HEK293 (cell line): ENCODE data around the gene ADCY6.

Experiments used
- CTCF ChIA-PET: fragments of 350-600 bp; formaldehyde crosslinking; extraction: SDS; loops from one replicate; lab custom pipeline; 2021; ENCODE audit warnings: antibody characterized with exemption; lab: Yijun Ruan, JAX
- POLR2A ChIA-PET: fragments of 300-600 bp; formaldehyde crosslinking; extraction: SDS; loops from one replicate; lab custom pipeline; 2020; ENCODE audit warnings: antibody characterized with exemption, inconsistent platforms; lab: Yijun Ruan, JAX
- H3K27ac ChIP-seq: fragments of 200-500 bp; sonication (Bioruptor generic); 2 replicates; pipeline ENCODE4 v1.5.1; 2014; ENCODE audit warnings: low read depth, low read length, control low read depth, inconsistent platforms; ENCODE audit errors: extremely low read depth
- H3K36me3 ChIP-seq, 2 experiments: fragments of 200-500 bp in 1 of 2; sonication (Bioruptor generic) in 1 of 2; 1 replicate in 1 of 2; 2 replicates in 1 of 2; pipeline ENCODE4 v1.5.1; 2014 to 2017; ENCODE audit warnings: inconsistent platforms in 2 of 2, low read length in 2 of 2; ENCODE audit not compliant: control insufficient read depth in 2 of 2, insufficient read depth in 1 of 2
- H3K4me1 ChIP-seq: fragments of 200-500 bp; sonication (Bioruptor generic); 2 replicates; pipeline ENCODE4 v1.5.1; 2014; ENCODE audit warnings: mild to moderate bottlenecking, low read length, inconsistent platforms; ENCODE audit not compliant: control insufficient read depth, insufficient read depth
- H3K4me3 ChIP-seq: 2 replicates; pipeline ENCODE4 v1.5.1; 2011; ENCODE audit warnings: low read depth, mild to moderate bottlenecking, control low read depth, low read length, moderate library complexity
- H3K9me3 ChIP-seq: fragments of 200-500 bp; sonication (Bioruptor generic); 2 replicates; pipeline ENCODE4 v1.5.1; 2014; ENCODE audit warnings: low read depth, low read length, inconsistent platforms; ENCODE audit not compliant: control insufficient read depth, insufficient read depth
- BCL11A ChIP-seq: fragments of 450-650 bp; formaldehyde crosslinking; IDR thresholded peaks from 2 replicates; pipeline ENCODE4 v1.5.1; 2016; ENCODE audit warnings: low read depth, missing biosample characterization, missing genetic modification characterization
- ZBTB17 ChIP-seq: fragments of 450-650 bp; formaldehyde crosslinking; IDR thresholded peaks from 2 replicates; pipeline ENCODE4 v1.5.1; 2016; ENCODE audit warnings: missing biosample characterization, missing genetic modification characterization
- ZBTB48 ChIP-seq: fragments of 450-650 bp; formaldehyde crosslinking; IDR thresholded peaks from 2 replicates; pipeline ENCODE4 v1.5.1; 2016; ENCODE audit warnings: missing biosample characterization, missing genetic modification characterization
- ZNF121 ChIP-seq: fragments of 450-650 bp; formaldehyde crosslinking; IDR thresholded peaks from 2 replicates; pipeline ENCODE4 v1.5.1; 2016; ENCODE audit warnings: missing biosample characterization, missing genetic modification characterization
- ZNF175 ChIP-seq: fragments of 450-650 bp; formaldehyde crosslinking; IDR thresholded peaks from 2 replicates; pipeline ENCODE4 v1.5.1; 2016; ENCODE audit warnings: missing biosample characterization, missing genetic modification characterization
- ZNF248 ChIP-seq: fragments of 450-650 bp; formaldehyde crosslinking; IDR thresholded peaks from 2 replicates; pipeline ENCODE4 v1.5.1; 2017; ENCODE audit warnings: missing biosample characterization, missing genetic modification characterization
- ZNF394 ChIP-seq: fragments of 450-650 bp; formaldehyde crosslinking; IDR thresholded peaks from 2 replicates; pipeline ENCODE4 v1.5.1; 2016; ENCODE audit warnings: missing biosample characterization, missing genetic modification characterization, mild to moderate bottlenecking, moderate library complexity, borderline replicate concordance
- ZNF768 ChIP-seq: fragments of 450-650 bp; formaldehyde crosslinking; IDR thresholded peaks from 2 replicates; pipeline ENCODE4 v1.5.1; 2018; ENCODE audit warnings: missing biosample characterization, mild to moderate bottlenecking, missing genetic modification characterization
- ZNF776 ChIP-seq: fragments of 450-650 bp; formaldehyde crosslinking; IDR thresholded peaks from 2 replicates; pipeline ENCODE4 v1.5.0; 2017; ENCODE audit warnings: missing biosample characterization, missing genetic modification characterization, borderline replicate concordance
- ZNF785 ChIP-seq: fragments of 450-650 bp; formaldehyde crosslinking; IDR thresholded peaks from 2 replicates; pipeline ENCODE4 v1.5.1; 2016; ENCODE audit warnings: missing biosample characterization, missing genetic modification characterization
- TF ChIP-seq, protein P1 (sequence below): fragments of 450-650 bp; formaldehyde crosslinking; IDR thresholded peaks from 2 replicates; pipeline ENCODE4 v1.5.1; 2016; ENCODE audit warnings: missing biosample characterization, missing genetic modification characterization
- TF ChIP-seq, protein P2 (sequence below): fragments of 450-650 bp; formaldehyde crosslinking; IDR thresholded peaks from 2 replicates; pipeline ENCODE4 v1.5.1; 2016; ENCODE audit warnings: missing biosample characterization, missing genetic modification characterization
- TF ChIP-seq, protein P3 (sequence below): fragments of 450-650 bp; formaldehyde crosslinking; IDR thresholded peaks from 2 replicates; pipeline ENCODE4 v1.5.1; 2017; ENCODE audit warnings: missing biosample characterization, missing genetic modification characterization
- TF ChIP-seq, protein P4 (sequence below): fragments of 450-650 bp; formaldehyde crosslinking; IDR thresholded peaks from 2 replicates; pipeline ENCODE4 v1.5.1; 2017; ENCODE audit warnings: missing biosample characterization, missing genetic modification characterization

ADCY6 gene

DNA sequence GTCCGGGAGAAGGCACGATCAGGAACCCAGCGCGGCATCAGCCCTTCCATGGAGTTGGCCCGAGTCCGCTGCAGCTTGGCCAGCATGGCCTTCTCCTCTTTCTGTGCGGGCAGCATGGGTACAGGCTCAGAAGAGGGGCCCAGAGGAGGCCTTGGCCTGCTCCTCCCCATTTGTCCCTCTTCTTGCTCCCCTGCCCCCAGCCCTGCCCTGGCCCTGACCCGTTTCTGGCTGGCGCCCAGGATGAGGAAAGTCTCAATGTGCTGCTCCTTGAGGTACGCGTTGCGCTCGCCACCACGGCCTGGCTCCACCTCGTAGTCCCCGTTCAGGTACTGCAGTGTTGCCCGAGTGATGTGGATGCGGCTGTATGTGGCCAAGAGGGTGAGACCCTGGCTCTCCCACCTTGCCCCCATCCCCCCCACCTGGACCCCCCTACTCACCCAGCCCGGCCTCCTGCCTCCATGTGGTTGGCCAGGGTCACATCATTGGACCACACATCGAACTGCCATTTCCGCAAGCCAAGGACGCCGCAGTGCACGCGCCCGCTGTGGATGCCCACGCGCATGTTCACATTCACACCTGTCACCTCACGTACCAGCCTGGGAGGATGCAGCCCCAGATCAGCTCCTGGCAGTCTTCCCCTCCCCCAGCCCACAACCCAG, 12.8 kb downstream of the ADCY6 start:
- Histone ChIP-seq H3K36me3 (peaks cover 4 to 82% of the 10 kb centered on the region in 2 experiments), H3K4me3 (no peak overlapping the region), H3K4me1 (no peaks in the 10 kb centered on the region), H3K9me3 (no peaks in the 10 kb centered on the region), H3K27ac (no peak overlapping the region)
- TF ChIP-seq ZNF394 (tag by site-specific recombination) = no peak
- no peak for TF ChIP-seq ZNF175 (tag by site-specific recombination)
- no peak for TF ChIP-seq BCL11A
- TF ChIP-seq ZBTB17 = no peak
- ChIA-PET CTCF (interaction anchor here (0.6 kb wide), 2 partner anchors 14 to 1295 kb away, joined by 3 to 4 read pairs; no protein-coding TSS in a partner anchor), POLR2A (no interaction called here)

DNA sequence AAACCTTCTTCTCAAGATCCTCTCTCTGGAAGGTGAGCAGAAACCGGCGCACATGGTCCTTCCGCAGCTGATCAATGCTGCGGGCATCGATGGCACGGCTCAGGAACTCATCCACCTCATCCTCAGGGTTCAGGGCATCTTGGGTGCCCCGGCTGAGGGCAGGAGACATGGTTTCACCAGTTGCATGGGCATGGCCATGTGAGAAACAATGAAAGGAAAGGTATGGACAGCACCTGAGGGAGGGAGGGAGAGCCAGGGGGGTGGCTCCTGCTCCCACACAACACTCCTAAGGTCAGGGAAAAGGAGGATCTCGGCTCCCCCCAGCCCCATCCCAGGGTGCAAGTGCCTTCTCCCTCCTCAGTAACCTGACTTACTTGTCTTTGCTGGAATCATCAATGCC, 13.6 kb downstream of the ADCY6 start:
- Histone ChIP-seq H3K4me3 (no peak overlapping the region), H3K27ac (no peak overlapping the region), H3K9me3 (no peaks in the 10 kb centered on the region), H3K4me1 (no peaks in the 10 kb centered on the region), H3K36me3 (peaks cover 6 to 87% of the 10 kb centered on the region in 2 experiments)
- POLR2A ChIA-PET = no interaction called here
- TF ChIP-seq, protein P1, sequence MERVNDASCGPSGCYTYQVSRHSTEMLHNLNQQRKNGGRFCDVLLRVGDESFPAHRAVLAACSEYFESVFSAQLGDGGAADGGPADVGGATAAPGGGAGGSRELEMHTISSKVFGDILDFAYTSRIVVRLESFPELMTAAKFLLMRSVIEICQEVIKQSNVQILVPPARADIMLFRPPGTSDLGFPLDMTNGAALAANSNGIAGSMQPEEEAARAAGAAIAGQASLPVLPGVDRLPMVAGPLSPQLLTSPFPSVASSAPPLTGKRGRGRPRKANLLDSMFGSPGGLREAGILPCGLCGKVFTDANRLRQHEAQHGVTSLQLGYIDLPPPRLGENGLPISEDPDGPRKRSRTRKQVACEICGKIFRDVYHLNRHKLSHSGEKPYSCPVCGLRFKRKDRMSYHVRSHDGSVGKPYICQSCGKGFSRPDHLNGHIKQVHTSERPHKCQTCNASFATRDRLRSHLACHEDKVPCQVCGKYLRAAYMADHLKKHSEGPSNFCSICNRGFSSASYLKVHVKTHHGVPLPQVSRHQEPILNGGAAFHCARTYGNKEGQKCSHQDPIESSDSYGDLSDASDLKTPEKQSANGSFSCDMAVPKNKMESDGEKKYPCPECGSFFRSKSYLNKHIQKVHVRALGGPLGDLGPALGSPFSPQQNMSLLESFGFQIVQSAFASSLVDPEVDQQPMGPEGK (tag by site-specific recombination) = no peak
- TF ChIP-seq ZNF776 (no peak), ZNF248 (tag by site-specific recombination) (no peak), ZBTB48 (tag by site-specific recombination) (no peak), ZNF785 (tag by site-specific recombination) (no peak), ZNF768 (tag by site-specific recombination) (no peak), ZNF121 (no peak)
- TF ChIP-seq, protein P2, sequence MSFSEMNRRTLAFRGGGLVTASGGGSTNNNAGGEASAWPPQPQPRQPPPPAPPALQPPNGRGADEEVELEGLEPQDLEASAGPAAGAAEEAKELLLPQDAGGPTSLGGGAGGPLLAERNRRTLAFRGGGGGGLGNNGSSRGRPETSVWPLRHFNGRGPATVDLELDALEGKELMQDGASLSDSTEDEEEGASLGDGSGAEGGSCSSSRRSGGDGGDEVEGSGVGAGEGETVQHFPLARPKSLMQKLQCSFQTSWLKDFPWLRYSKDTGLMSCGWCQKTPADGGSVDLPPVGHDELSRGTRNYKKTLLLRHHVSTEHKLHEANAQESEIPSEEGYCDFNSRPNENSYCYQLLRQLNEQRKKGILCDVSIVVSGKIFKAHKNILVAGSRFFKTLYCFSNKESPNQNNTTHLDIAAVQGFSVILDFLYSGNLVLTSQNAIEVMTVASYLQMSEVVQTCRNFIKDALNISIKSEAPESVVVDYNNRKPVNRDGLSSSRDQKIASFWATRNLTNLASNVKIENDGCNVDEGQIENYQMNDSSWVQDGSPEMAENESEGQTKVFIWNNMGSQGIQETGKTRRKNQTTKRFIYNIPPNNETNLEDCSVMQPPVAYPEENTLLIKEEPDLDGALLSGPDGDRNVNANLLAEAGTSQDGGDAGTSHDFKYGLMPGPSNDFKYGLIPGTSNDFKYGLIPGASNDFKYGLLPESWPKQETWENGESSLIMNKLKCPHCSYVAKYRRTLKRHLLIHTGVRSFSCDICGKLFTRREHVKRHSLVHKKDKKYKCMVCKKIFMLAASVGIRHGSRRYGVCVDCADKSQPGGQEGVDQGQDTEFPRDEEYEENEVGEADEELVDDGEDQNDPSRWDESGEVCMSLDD (tag by site-specific recombination) = no peak
- TF ChIP-seq, protein P3, sequence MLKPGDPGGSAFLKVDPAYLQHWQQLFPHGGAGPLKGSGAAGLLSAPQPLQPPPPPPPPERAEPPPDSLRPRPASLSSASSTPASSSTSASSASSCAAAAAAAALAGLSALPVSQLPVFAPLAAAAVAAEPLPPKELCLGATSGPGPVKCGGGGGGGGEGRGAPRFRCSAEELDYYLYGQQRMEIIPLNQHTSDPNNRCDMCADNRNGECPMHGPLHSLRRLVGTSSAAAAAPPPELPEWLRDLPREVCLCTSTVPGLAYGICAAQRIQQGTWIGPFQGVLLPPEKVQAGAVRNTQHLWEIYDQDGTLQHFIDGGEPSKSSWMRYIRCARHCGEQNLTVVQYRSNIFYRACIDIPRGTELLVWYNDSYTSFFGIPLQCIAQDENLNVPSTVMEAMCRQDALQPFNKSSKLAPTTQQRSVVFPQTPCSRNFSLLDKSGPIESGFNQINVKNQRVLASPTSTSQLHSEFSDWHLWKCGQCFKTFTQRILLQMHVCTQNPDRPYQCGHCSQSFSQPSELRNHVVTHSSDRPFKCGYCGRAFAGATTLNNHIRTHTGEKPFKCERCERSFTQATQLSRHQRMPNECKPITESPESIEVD = no peak
- TF ChIP-seq, protein P4, sequence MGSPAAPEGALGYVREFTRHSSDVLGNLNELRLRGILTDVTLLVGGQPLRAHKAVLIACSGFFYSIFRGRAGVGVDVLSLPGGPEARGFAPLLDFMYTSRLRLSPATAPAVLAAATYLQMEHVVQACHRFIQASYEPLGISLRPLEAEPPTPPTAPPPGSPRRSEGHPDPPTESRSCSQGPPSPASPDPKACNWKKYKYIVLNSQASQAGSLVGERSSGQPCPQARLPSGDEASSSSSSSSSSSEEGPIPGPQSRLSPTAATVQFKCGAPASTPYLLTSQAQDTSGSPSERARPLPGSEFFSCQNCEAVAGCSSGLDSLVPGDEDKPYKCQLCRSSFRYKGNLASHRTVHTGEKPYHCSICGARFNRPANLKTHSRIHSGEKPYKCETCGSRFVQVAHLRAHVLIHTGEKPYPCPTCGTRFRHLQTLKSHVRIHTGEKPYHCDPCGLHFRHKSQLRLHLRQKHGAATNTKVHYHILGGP (tag by site-specific recombination) = no peak
- TF ChIP-seq, all 188 proteins: peak for 0
- CTCF ChIA-PET = interaction anchor here (0.6 to 0.9 kb wide), 2 partner anchors 14 to 40 kb away, joined by 4 to 11 read pairs; no protein-coding TSS in a partner anchor
